Measurements from ENCODE around the gene CCR5.

Gene CCR5

DNA sequence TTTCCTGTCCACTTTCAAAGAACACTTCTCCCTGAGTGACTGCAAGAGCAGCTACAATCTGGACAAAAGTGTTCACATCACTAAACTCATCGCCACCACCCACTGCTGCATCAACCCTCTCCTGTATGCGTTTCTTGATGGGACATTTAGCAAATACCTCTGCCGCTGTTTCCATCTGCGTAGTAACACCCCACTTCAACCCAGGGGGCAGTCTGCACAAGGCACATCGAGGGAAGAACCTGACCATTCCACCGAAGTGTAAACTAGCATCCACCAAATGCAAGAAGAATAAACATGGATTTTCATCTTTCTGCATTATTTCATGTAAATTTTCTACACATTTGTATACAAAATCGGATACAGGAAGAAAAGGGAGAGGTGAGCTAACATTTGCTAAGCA, 38.1 kb downstream of the CCR5 start:
- no peak overlapping the region for H2BK12ac ChIP-seq (ENCODE audit: low read length)
- DNase-seq (ENCODE audit: low spot score), result no peak
- H2BK5ac ChIP-seq (ENCODE audit: low read length), result no peak overlapping the region
- H2BK120ac ChIP-seq (ENCODE audit: low read depth, low read length), result no peak overlapping the region
- peaks cover 0 to 3% of the 10 kb centered on the region in 2 donors for H3K4me1 ChIP-seq (ENCODE audit: control insufficient read depth in 2 of 2, insufficient read depth in 1 of 2, low read depth in 1 of 2, low read length in 2 of 2)
- H3K18ac ChIP-seq (ENCODE audit: low read length), result no peak overlapping the region
- no peak overlapping the region for H3K14ac ChIP-seq (ENCODE audit: low read length)
- no peaks in the 10 kb centered on the region for H3K36me3 ChIP-seq (replicated peaks in 1 of 2; ENCODE audit: control insufficient read depth in 2 of 2, insufficient read depth in 2 of 2, low read length in 2 of 2)
- no peak overlapping the region for H3K23ac ChIP-seq (ENCODE audit: low read depth, low read length, poor library complexity)
- no peak overlapping the region for H2AFZ ChIP-seq (ENCODE audit: low read length)
- H3K4ac ChIP-seq (ENCODE audit: low read length), result no peak overlapping the region
- no peak overlapping the region for H3K4me3 ChIP-seq (ENCODE audit: low read length in 2 of 2)
- no CpG with 5 or more reads among the region's 7 CpGs for WGBS, 2 donors (ENCODE audit: extremely low coverage in 2 of 2, insufficient read length in 2 of 2, insufficient replicate concordance in 1 of 2)
- no peak overlapping the region for H4K91ac ChIP-seq (ENCODE audit: low read depth, low read length, poor library complexity)
- no peak overlapping the region for H3K9ac ChIP-seq (ENCODE audit: low read depth, low read length, poor library complexity)
- H3K27ac ChIP-seq (replicated peaks; ENCODE audit: low read length), result no peak overlapping the region
- H2AK5ac ChIP-seq (ENCODE audit: low read depth, low read length), result no peak overlapping the region
- H2BK15ac ChIP-seq (ENCODE audit: low read length), result no peak overlapping the region
- H3K27me3 ChIP-seq (ENCODE audit: control insufficient read depth in 3 of 3, insufficient read depth in 3 of 3, low read depth in 1 of 3, low read length in 3 of 3), result peaks cover 0 to 6% (median 0%) of the 10 kb centered on the region in 3 experiments
- no peak overlapping the region for H4K8ac ChIP-seq (ENCODE audit: low read depth, low read length)
- H3K9me3 ChIP-seq (replicated peaks in 1 of 2; ENCODE audit: control insufficient read depth in 2 of 2, insufficient read depth in 1 of 2, low read depth in 1 of 2, low read length in 2 of 2), result no peaks in the 10 kb centered on the region
- H3K4me2 ChIP-seq (ENCODE audit: insufficient read depth, low read length, poor library complexity, severe bottlenecking), result no peak overlapping the region
- no peaks in the 10 kb centered on the region for H3K79me1 ChIP-seq (ENCODE audit: low read depth, low read length)

DNA sequence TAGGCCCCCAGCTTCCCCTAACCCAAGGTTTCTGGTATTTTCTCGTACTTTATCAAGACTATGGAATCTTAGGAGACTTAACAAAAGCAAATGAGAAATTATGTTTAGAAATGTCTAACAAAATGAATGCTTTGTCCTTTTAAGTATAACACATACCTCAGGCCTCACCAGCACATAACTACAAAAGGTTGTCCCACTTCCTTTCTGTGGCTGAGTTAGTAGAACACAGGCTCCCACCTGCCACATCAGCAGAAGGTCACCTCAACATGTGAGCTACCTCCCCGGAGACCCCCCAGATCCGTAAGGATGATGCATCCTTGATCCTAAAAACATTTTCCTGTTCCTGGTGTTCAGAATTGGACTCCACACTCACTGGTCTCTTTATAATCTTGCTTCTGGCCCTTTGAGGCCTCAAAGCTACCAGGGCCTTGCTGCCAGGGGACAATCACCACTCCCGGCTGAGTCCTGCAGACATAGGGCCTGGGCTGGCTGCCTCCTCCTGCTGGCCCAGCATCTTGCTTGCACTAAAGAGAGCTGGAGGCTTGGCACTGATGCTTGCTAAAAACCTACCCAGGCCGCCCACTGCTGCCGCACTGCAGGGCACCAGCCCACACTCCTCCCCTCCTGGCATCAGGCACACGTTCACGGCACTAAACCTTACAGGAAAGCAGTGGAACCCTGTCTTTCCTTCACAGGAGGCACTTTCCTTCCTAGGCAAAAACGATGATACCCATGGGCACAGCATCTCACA, 39.2 kb downstream of the CCR5 start:
- Histone ChIP-seq H2BK120ac (ENCODE audit: low read depth, low read length) (no peak overlapping the region), H4K8ac (ENCODE audit: low read depth, low read length) (no peak overlapping the region), H3K36me3 (replicated peaks in 1 of 2; ENCODE audit: control insufficient read depth in 2 of 2, insufficient read depth in 2 of 2, low read length in 2 of 2) (no peaks in the 10 kb centered on the region), H2BK12ac (ENCODE audit: low read length) (no peak overlapping the region), H3K14ac (ENCODE audit: low read length) (no peak overlapping the region), H3K4me2 (ENCODE audit: insufficient read depth, low read length, poor library complexity, severe bottlenecking) (no peak overlapping the region), H3K27me3 (ENCODE audit: control insufficient read depth in 3 of 3, insufficient read depth in 3 of 3, low read depth in 1 of 3, low read length in 3 of 3) (peaks cover 0 to 6% (median 0%) of the 10 kb centered on the region in 3 experiments), H3K23ac (ENCODE audit: low read depth, low read length, poor library complexity) (no peak overlapping the region), H3K9me3 (replicated peaks in 1 of 2; ENCODE audit: control insufficient read depth in 2 of 2, insufficient read depth in 1 of 2, low read depth in 1 of 2, low read length in 2 of 2) (no peaks in the 10 kb centered on the region), H4K91ac (ENCODE audit: low read depth, low read length, poor library complexity) (no peak overlapping the region), H3K4me1 (ENCODE audit: control insufficient read depth in 2 of 2, insufficient read depth in 1 of 2, low read depth in 1 of 2, low read length in 2 of 2) (peaks cover 0 to 3% of the 10 kb centered on the region in 2 donors), H2BK5ac (ENCODE audit: low read length) (no peak overlapping the region), H2AK5ac (ENCODE audit: low read depth, low read length) (no peak overlapping the region), H3K4me3 (ENCODE audit: low read length in 2 of 2) (no peak overlapping the region), H2AFZ (ENCODE audit: low read length) (no peak overlapping the region), H3K79me1 (ENCODE audit: low read depth, low read length) (no peaks in the 10 kb centered on the region), H3K4ac (ENCODE audit: low read length) (no peak overlapping the region), H2BK15ac (ENCODE audit: low read length) (no peak overlapping the region), H3K9ac (ENCODE audit: low read depth, low read length, poor library complexity) (no peak overlapping the region), H3K27ac (replicated peaks; ENCODE audit: low read length) (no peak overlapping the region), H3K18ac (ENCODE audit: low read length) (no peak overlapping the region)
- no peak for DNase-seq (ENCODE audit: low spot score)
- WGBS, 2 donors (ENCODE audit: extremely low coverage in 2 of 2, insufficient read length in 2 of 2, insufficient replicate concordance in 1 of 2), result no CpG with 5 or more reads among the region's 9 CpGs

DNA sequence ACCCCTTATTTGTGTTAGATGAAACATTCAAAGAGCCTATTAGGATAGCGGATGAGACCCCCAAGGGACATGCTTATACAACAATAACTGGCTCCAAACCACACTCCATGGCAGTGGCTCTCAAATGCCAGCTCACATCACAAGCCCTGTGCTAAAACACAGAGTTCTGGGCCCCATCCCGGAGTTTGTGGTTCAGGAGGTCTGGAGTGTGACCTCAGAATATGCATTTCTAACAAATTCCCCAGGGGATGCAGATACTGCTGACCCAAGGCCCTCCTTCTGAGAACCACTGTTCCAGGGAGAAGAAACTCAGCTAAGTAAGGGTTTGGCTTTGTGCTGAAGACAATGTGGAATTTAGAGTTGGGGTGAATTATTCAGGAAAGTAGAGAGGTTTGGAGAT, 39.9 kb downstream of the CCR5 start:
- no peak overlapping the region for H2AFZ ChIP-seq (ENCODE audit: low read length)
- H4K91ac ChIP-seq (ENCODE audit: low read depth, low read length, poor library complexity), result no peak overlapping the region
- no peak overlapping the region for H2AK5ac ChIP-seq (ENCODE audit: low read depth, low read length)
- no peak overlapping the region for H3K27ac ChIP-seq (replicated peaks; ENCODE audit: low read length)
- H2BK15ac ChIP-seq (ENCODE audit: low read length), result no peak overlapping the region
- H3K4me2 ChIP-seq (ENCODE audit: insufficient read depth, low read length, poor library complexity, severe bottlenecking), result no peak overlapping the region
- H3K9ac ChIP-seq (ENCODE audit: low read depth, low read length, poor library complexity), result no peak overlapping the region
- no peaks in the 10 kb centered on the region for H3K9me3 ChIP-seq (replicated peaks in 1 of 2; ENCODE audit: control insufficient read depth in 2 of 2, insufficient read depth in 1 of 2, low read depth in 1 of 2, low read length in 2 of 2)
- peaks cover 0 to 6% (median 0%) of the 10 kb centered on the region in 3 experiments for H3K27me3 ChIP-seq (ENCODE audit: control insufficient read depth in 3 of 3, insufficient read depth in 3 of 3, low read depth in 1 of 3, low read length in 3 of 3)
- no peak overlapping the region for H3K14ac ChIP-seq (ENCODE audit: low read length)
- H2BK120ac ChIP-seq (ENCODE audit: low read depth, low read length), result no peak overlapping the region
- H4K8ac ChIP-seq (ENCODE audit: low read depth, low read length), result no peak overlapping the region
- H3K4me1 ChIP-seq (ENCODE audit: control insufficient read depth in 2 of 2, insufficient read depth in 1 of 2, low read depth in 1 of 2, low read length in 2 of 2), result no peaks in the 10 kb centered on the region
- WGBS, 2 donors (ENCODE audit: extremely low coverage in 2 of 2, insufficient read length in 2 of 2, insufficient replicate concordance in 1 of 2), result no CpG with 5 or more reads among the region's 2 CpGs
- H3K36me3 ChIP-seq (replicated peaks in 1 of 2; ENCODE audit: control insufficient read depth in 2 of 2, insufficient read depth in 2 of 2, low read length in 2 of 2), result no peaks in the 10 kb centered on the region
- DNase-seq (ENCODE audit: low spot score), result no peak
- H3K4ac ChIP-seq (ENCODE audit: low read length), result no peak overlapping the region
- H3K79me1 ChIP-seq (ENCODE audit: low read depth, low read length), result no peaks in the 10 kb centered on the region
- no peak overlapping the region for H2BK12ac ChIP-seq (ENCODE audit: low read length)
- no peak overlapping the region for H3K4me3 ChIP-seq (ENCODE audit: low read length in 2 of 2)
- no peak overlapping the region for H2BK5ac ChIP-seq (ENCODE audit: low read length)
- H3K23ac ChIP-seq (ENCODE audit: low read depth, low read length, poor library complexity), result no peak overlapping the region
- H3K18ac ChIP-seq (ENCODE audit: low read length), result no peak overlapping the region

DNA sequence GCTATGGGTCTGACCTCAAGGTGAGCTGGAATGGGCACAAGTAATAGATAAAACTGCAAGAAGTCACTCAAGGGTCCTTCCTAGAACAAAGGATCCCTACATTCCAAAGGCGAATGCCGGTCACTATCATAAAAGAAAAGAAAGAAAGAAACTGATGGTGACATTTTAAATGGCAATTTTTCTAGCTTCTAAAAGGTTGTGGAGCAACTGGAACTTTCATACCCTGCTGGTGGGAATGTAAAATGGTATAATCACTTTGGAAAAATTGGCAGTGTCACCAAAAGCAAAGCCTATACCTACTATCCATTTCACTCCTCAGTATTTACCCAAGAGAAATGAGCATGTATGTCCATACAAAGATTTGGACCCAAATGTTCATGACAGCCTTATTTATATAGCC, 40.5 kb downstream of the CCR5 start:
- no peak overlapping the region for H2BK15ac ChIP-seq (ENCODE audit: low read length)
- DNase-seq (ENCODE audit: low spot score), result no peak
- no peak overlapping the region for H4K8ac ChIP-seq (ENCODE audit: low read depth, low read length)
- no peak overlapping the region for H3K4me3 ChIP-seq (ENCODE audit: low read length in 2 of 2)
- H3K36me3 ChIP-seq (replicated peaks in 1 of 2; ENCODE audit: control insufficient read depth in 2 of 2, insufficient read depth in 2 of 2, low read length in 2 of 2), result no peaks in the 10 kb centered on the region
- H3K18ac ChIP-seq (ENCODE audit: low read length), result no peak overlapping the region
- H3K4me2 ChIP-seq (ENCODE audit: insufficient read depth, low read length, poor library complexity, severe bottlenecking), result no peak overlapping the region
- H2AFZ ChIP-seq (ENCODE audit: low read length), result no peak overlapping the region
- no peak overlapping the region for H2BK5ac ChIP-seq (ENCODE audit: low read length)
- no peak overlapping the region for H2AK5ac ChIP-seq (ENCODE audit: low read depth, low read length)
- no peak overlapping the region for H2BK120ac ChIP-seq (ENCODE audit: low read depth, low read length)
- H3K14ac ChIP-seq (ENCODE audit: low read length), result no peak overlapping the region
- H3K4me1 ChIP-seq (ENCODE audit: control insufficient read depth in 2 of 2, insufficient read depth in 1 of 2, low read depth in 1 of 2, low read length in 2 of 2), result no peaks in the 10 kb centered on the region
- no peak overlapping the region for H3K27ac ChIP-seq (replicated peaks; ENCODE audit: low read length)
- H3K9ac ChIP-seq (ENCODE audit: low read depth, low read length, poor library complexity), result no peak overlapping the region
- no peaks in the 10 kb centered on the region for H3K9me3 ChIP-seq (replicated peaks in 1 of 2; ENCODE audit: control insufficient read depth in 2 of 2, insufficient read depth in 1 of 2, low read depth in 1 of 2, low read length in 2 of 2)
- no peak overlapping the region for H4K91ac ChIP-seq (ENCODE audit: low read depth, low read length, poor library complexity)
- no peak overlapping the region for H3K4ac ChIP-seq (ENCODE audit: low read length)
- H3K27me3 ChIP-seq (ENCODE audit: control insufficient read depth in 3 of 3, insufficient read depth in 3 of 3, low read depth in 1 of 3, low read length in 3 of 3), result peaks cover 0 to 6% (median 0%) of the 10 kb centered on the region in 3 experiments
- WGBS, 2 donors (ENCODE audit: extremely low coverage in 2 of 2, insufficient read length in 2 of 2, insufficient replicate concordance in 1 of 2), result no CpG with 5 or more reads among the region's 2 CpGs
- no peaks in the 10 kb centered on the region for H3K79me1 ChIP-seq (ENCODE audit: low read depth, low read length)
- H2BK12ac ChIP-seq (ENCODE audit: low read length), result no peak overlapping the region
- no peak overlapping the region for H3K23ac ChIP-seq (ENCODE audit: low read depth, low read length, poor library complexity)

All from neuronal stem cell (in vitro differentiated cells).